Bronchial epithelial cell (primary cell): ENCODE measurements around the gene TRIM6. TPM values are rescaled to one million over a fixed set of nuclear protein-coding genes. Genes with fewer than 3 reads are reported as not detected.
"Not testable (repeated sequence)": the region's sequence is repeated elsewhere in the genome, so short reads cannot be mapped to it uniquely, and the experiment has no call there.

Experiments used
- DNase-seq: peaks from one replicate; pipeline ENCODE4 v3.0.0-alpha.2; 2010; ENCODE audit warnings: low read depth
- FAIRE-seq: peaks from 2 replicates; lab custom pipeline; 2011; peaks lifted over from hg19 to GRCh38; lab: Jason Lieb, UNC
- H3K27me3 ChIP-seq: 2 replicates; pipeline ENCODE4 v1.5.1; 2011; ENCODE audit warnings: low read length; ENCODE audit not compliant: control insufficient read depth, insufficient read depth
- H3K36me3 ChIP-seq: 2 replicates; pipeline ENCODE4 v1.5.1; 2011; ENCODE audit warnings: low read length; ENCODE audit not compliant: control insufficient read depth, insufficient read depth
- H3K4me3 ChIP-seq: 2 replicates; pipeline ENCODE4 v1.5.1; 2011; ENCODE audit warnings: mild to moderate bottlenecking, low read depth, low read length, control low read depth
- total RNA-seq: library from RNA; depleted of rRNA; stranded (reverse); fragments of >200 nt; gene quantifications from 2 replicates; pipeline ENCODE4 v1.2.1, GENCODE V29; 2014
- TF ChIP-seq, protein P1 (sequence below): IDR thresholded peaks from 2 replicates; pipeline ENCODE4 v1.5.1; 2011; ENCODE audit warnings: mild to moderate bottlenecking, moderate library complexity, low read length, control low read depth, inconsistent platforms; ENCODE audit not compliant: insufficient read depth, severe bottlenecking

The TRIM6 gene
- total RNA-seq, 1 donor from 2014 or later: 1.8 TPM

DNA sequence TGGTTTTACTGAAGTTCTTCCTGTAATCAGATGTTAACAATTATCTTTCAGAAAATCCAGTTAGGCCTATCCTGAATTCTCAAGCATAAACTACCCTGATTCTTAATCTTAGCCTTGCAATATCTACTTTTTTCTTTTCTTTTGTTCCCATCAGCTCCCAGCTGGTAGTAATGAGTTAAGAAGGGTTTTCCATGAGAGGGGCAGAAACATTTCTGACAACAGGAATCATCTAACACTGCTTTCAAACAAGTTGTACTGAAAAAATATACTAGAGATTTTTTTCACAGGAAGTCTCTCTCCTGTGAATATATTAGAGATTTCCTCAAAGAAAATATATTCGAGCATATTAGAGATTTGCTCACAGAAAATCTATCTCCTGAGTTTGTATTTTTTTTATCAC, 3.3 kb upstream of the TRIM6 start:
- no peak for FAIRE-seq

DNA sequence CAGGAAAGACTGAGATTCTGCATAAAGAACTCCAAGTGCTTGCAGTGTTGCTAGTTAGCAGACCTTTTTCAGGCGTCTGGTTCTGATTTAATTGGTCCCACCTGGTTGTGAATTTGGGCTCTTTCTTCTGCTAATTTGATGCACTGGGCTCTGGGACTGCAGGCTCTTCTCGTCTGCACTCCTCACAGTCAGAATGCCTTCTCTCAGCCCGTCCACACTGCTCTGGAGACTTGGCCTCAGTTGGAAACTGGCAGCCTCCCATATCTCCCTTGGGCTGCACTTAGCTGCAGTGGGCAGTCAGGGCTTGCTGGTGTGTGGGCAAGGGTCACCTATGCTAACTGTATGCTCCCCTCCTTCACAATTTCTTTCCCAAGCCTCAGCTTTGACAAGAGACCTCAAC, 1.5 kb downstream of the TRIM6 start:
- no peak for FAIRE-seq
- H3K27me3 ChIP-seq: no peaks in the 10 kb centered on the region
- no peaks in the 10 kb centered on the region for H3K36me3 ChIP-seq
- no peak overlapping the region for H3K4me3 ChIP-seq
- DNase-seq: no peak
- TF ChIP-seq, protein P1, sequence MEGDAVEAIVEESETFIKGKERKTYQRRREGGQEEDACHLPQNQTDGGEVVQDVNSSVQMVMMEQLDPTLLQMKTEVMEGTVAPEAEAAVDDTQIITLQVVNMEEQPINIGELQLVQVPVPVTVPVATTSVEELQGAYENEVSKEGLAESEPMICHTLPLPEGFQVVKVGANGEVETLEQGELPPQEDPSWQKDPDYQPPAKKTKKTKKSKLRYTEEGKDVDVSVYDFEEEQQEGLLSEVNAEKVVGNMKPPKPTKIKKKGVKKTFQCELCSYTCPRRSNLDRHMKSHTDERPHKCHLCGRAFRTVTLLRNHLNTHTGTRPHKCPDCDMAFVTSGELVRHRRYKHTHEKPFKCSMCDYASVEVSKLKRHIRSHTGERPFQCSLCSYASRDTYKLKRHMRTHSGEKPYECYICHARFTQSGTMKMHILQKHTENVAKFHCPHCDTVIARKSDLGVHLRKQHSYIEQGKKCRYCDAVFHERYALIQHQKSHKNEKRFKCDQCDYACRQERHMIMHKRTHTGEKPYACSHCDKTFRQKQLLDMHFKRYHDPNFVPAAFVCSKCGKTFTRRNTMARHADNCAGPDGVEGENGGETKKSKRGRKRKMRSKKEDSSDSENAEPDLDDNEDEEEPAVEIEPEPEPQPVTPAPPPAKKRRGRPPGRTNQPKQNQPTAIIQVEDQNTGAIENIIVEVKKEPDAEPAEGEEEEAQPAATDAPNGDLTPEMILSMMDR: no peak

More for the DNA sequence above, 3.3 kb upstream of the TRIM6 start:
- TF ChIP-seq, protein P1: no peak
- Histone ChIP-seq H3K4me3 (no peak overlapping the region), H3K36me3 (no peaks in the 10 kb centered on the region), H3K27me3 (no peaks in the 10 kb centered on the region)
- no peak for DNase-seq

DNA sequence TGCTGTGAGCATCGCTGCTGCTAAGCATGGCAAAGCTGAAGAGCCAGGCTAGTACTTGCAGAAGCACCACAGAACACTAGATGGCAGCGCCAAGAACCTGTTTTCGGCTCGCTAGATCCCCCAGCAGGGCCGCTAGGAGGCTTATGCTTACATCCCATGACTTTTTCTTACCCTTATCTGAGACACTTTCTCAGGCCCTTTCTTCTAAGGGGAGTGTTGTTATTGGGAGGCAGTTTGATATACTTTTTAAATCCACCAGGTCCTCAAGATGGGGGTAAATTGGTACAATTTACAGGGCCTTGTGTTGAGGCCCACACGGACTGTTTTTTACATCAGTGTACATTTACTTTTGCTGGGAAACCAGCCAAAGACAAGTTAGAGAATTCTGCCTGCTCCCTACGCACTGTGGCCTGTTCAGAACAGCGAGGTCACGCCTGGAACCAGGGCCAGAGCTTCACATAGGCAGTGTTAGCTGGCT, 4.0 kb downstream of the TRIM6 start:
- FAIRE-seq: no peak
- Histone ChIP-seq H3K4me3 (no peak overlapping the region), H3K27me3 (no peaks in the 10 kb centered on the region), H3K36me3 (peaks cover 4% of the 10 kb centered on the region)
- DNase-seq: peak; percentile 81
- TF ChIP-seq, protein P1: peak; percentile 94

DNA sequence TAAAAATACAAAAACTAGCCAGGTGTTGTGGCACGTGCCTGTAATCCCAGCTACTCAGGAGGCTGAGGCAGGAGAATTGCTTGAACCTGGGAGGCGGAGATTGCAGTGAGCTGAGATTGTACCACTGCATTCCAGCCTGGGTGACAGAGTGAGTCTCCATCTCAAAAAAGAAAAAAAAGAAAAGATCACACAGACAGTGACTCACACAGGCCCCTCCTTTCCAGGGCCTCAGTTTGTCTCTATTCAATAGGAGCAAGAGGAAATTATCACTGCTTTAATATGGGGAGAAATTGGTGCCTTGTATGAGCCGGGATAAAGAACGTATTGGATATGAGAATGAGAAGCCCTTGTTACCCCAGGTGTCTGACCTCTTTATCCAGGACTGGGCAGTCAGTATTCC, 6.4 kb downstream of the TRIM6 start:
- not testable (repeated sequence) for FAIRE-seq, H3K4me3 ChIP-seq
- peak; percentile 41 for DNase-seq

DNA sequence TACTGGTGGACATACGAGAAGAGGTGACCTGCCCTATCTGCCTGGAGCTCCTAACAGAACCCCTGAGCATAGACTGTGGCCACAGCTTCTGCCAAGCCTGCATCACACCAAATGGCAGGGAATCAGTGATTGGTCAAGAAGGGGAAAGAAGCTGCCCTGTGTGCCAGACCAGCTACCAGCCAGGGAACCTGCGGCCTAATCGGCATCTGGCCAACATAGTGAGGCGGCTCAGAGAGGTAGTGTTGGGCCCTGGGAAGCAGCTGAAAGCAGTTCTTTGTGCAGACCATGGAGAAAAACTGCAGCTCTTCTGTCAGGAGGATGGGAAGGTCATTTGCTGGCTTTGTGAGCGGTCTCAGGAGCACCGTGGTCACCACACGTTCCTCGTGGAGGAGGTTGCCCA, 6.9 kb downstream of the TRIM6 start:
- no peak for FAIRE-seq
- TF ChIP-seq, protein P1: no peak
- Histone ChIP-seq H3K4me3 (no peak overlapping the region), H3K27me3 (no peaks in the 10 kb centered on the region), H3K36me3 (peaks cover 4% of the 10 kb centered on the region)
- no peak for DNase-seq

More for the DNA sequence above, 6.4 kb downstream of the TRIM6 start:
- not testable (repeated sequence) for H3K27me3 ChIP-seq, H3K36me3 ChIP-seq

DNA sequence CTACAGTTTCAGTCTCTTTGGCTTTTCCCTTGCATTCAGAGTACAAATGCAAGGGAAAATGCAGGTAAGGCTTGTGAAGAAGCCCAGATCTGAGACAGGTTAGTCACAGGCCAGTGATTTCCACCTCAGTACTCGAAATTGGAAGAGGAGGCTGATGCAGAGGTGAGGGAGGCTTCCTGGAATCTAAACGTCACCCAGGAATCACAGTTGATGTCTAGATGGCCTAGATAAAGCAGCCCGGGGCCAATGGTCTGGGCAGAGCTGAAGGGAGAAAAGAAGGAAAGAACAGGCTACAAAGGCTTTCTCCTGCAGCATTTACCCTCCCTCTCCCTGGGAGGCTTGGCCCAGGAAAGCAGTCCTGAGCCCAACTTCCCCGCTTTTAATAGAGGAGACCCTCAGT, 8.5 kb downstream of the TRIM6 start:
- peaks cover 4% of the 10 kb centered on the region for H3K36me3 ChIP-seq
- TF ChIP-seq, protein P1: no peak

More for the DNA sequence above, 8.5 kb downstream of the TRIM6 start:
- FAIRE-seq (no peak), DNase-seq (no peak)
- Histone ChIP-seq H3K27me3 (no peaks in the 10 kb centered on the region), H3K4me3 (no peak overlapping the region)
